ENCODE results near the gene CLSTN2. TPM values are rescaled to one million over a fixed set of nuclear protein-coding genes. Genes with fewer than 3 reads are reported as not detected.

The CLSTN2 gene
- polyA plus RNA-seq, 3 donors = not detected

GRCh38 chr3:140129768-140130284 lies 194.8 kb downstream of the CLSTN2 start:
- no peaks in the 10 kb centered on the region for H3K36me3 ChIP-seq (replicated peaks in 1 of 2; ENCODE audit: control insufficient read depth in 1 of 2, insufficient read depth in 2 of 2, low read length in 2 of 2)
- no peak overlapping the region for H3K27ac ChIP-seq (ENCODE audit: low read depth in 1 of 2, low read length in 2 of 2)
- no peaks in the 10 kb centered on the region for H3K4me1 Mint-ChIP-seq
- peaks cover 2 to 4% (median 3%) of the 10 kb centered on the region in 3 donors for H3K27me3 Mint-ChIP-seq (ENCODE audit: low read depth in 3 of 3)
- no peak overlapping the region for H3K4me3 ChIP-seq (replicated peaks in 1 of 3; ENCODE audit: low read depth in 2 of 3, low read length in 3 of 3)
- no peaks in the 10 kb centered on the region for H3K4me1 ChIP-seq (ENCODE audit: control insufficient read depth in 1 of 2, insufficient read depth in 2 of 2, low read length in 2 of 2)
- no peak overlapping the region for H3K4me3 Mint-ChIP-seq
- H2AFZ ChIP-seq (ENCODE audit: insufficient read depth, low read depth, low read length, poor library complexity, severe bottlenecking) = no peak overlapping the region
- DNase-seq = no peak
- H3K79me2 ChIP-seq (ENCODE audit: insufficient read depth, low read length) = no peaks in the 10 kb centered on the region
- no peaks in the 10 kb centered on the region for H3K9me3 ChIP-seq (replicated peaks in 1 of 2; ENCODE audit: control insufficient read depth in 1 of 2, insufficient read depth in 1 of 2, low read length in 2 of 2)
- H3K4me2 ChIP-seq (replicated peaks; ENCODE audit: extremely low read depth, low read length, poor library complexity, severe bottlenecking) = no peak overlapping the region
- no peaks in the 10 kb centered on the region for H3K9me3 Mint-ChIP-seq
- no peaks in the 10 kb centered on the region for H4K20me1 ChIP-seq (ENCODE audit: insufficient read depth, low read length)
- intact Hi-C loops (cut with micrococcal nuclease) = no loop called here
- TF ChIP-seq CTCF (IDR thresholded peaks at IDR 0.05) = no peak
- no peaks in the 10 kb centered on the region for H3K27me3 ChIP-seq (ENCODE audit: control insufficient read depth in 2 of 2, insufficient read depth in 2 of 2, low read length in 2 of 2)
- H3K27ac Mint-ChIP-seq = no peak overlapping the region
- no peaks in the 10 kb centered on the region for H3K36me3 Mint-ChIP-seq
- no peak overlapping the region for H3K9ac ChIP-seq (ENCODE audit: insufficient read depth, low read length, poor library complexity, severe bottlenecking)
- WGBS (ENCODE audit: insufficient coverage) = 93% methylated on average over 6 of the region's 6 CpGs

- no CpG with 5 or more reads among the region's 3 CpGs for WGBS (ENCODE audit: insufficient coverage)
Measured at GRCh38 chr3:140131895-140132294, 196.9 kb downstream of the CLSTN2 start.

More at GRCh38 chr3:140131895-140132294, 196.9 kb downstream of the CLSTN2 start:
- Mint-ChIP-seq H3K27ac (no peak overlapping the region), H3K4me1 (no peaks in the 10 kb centered on the region), H3K27me3 (ENCODE audit: low read depth in 3 of 3) (peaks cover 2 to 4% (median 3%) of the 10 kb centered on the region in 3 donors), H3K4me3 (no peak overlapping the region), H3K36me3 (no peaks in the 10 kb centered on the region), H3K9me3 (peaks cover 0 to 2% (median 0%) of the 10 kb centered on the region in 7 donors)
- intact Hi-C loops (cut with micrococcal nuclease) = no loop called here
- no peak for TF ChIP-seq CTCF (IDR thresholded peaks at IDR 0.05)
- no peaks in the 10 kb centered on the region for H4K20me1 ChIP-seq (ENCODE audit: insufficient read depth, low read length)
- no peaks in the 10 kb centered on the region for H3K36me3 ChIP-seq (replicated peaks in 1 of 2; ENCODE audit: control insufficient read depth in 1 of 2, insufficient read depth in 2 of 2, low read length in 2 of 2)
- no peaks in the 10 kb centered on the region for H3K27me3 ChIP-seq (ENCODE audit: control insufficient read depth in 2 of 2, insufficient read depth in 2 of 2, low read length in 2 of 2)
- H3K79me2 ChIP-seq (ENCODE audit: insufficient read depth, low read length) = no peaks in the 10 kb centered on the region
- H3K9me3 ChIP-seq (replicated peaks in 1 of 2; ENCODE audit: control insufficient read depth in 1 of 2, insufficient read depth in 1 of 2, low read length in 2 of 2) = no peaks in the 10 kb centered on the region
- H3K27ac ChIP-seq (ENCODE audit: low read depth in 1 of 2, low read length in 2 of 2) = no peak overlapping the region
- no peak for DNase-seq
- H2AFZ ChIP-seq (ENCODE audit: insufficient read depth, low read depth, low read length, poor library complexity, severe bottlenecking) = no peak overlapping the region
- no peak overlapping the region for H3K9ac ChIP-seq (ENCODE audit: insufficient read depth, low read length, poor library complexity, severe bottlenecking)
- no peak overlapping the region for H3K4me2 ChIP-seq (replicated peaks; ENCODE audit: extremely low read depth, low read length, poor library complexity, severe bottlenecking)
- no peaks in the 10 kb centered on the region for H3K4me1 ChIP-seq (ENCODE audit: control insufficient read depth in 1 of 2, insufficient read depth in 2 of 2, low read length in 2 of 2)
- H3K4me3 ChIP-seq (replicated peaks in 1 of 3; ENCODE audit: low read depth in 2 of 3, low read length in 3 of 3) = no peak overlapping the region
